H1 (cell line): Measurements from ENCODE around the gene CTTNBP2. TPM values are rescaled to one million over a fixed set of nuclear protein-coding genes. Genes with fewer than 3 reads are reported as not detected.

ENCODE experiments used
- BACH1 ChIP-seq: IDR thresholded peaks from 2 replicates; pipeline ENCODE4 v1.6.1; 2012; ENCODE audit warnings: low read length, improper control_type of control experiment
- BCL11A ChIP-seq, 2 experiments: IDR thresholded peaks; one replicate each; pipeline ENCODE4 v1.6.1; 2011; ENCODE audit warnings: low read depth in 2 of 2, low read length in 2 of 2, mild to moderate bottlenecking in 2 of 2
- CHD2 ChIP-seq: IDR thresholded peaks from 2 replicates; pipeline ENCODE4 v1.6.1; 2012; ENCODE audit warnings: low read length, improper control_type of control experiment
- CHD7 ChIP-seq: fragments of 300-600 bp; sonication (generic); IDR thresholded peaks from 2 replicates; pipeline ENCODE4 v1.7.1; 2012; ENCODE audit warnings: low read length, moderate library complexity, mild to moderate bottlenecking, inconsistent platforms; ENCODE audit not compliant: insufficient replicate concordance
- CTBP2 ChIP-seq: IDR thresholded peaks from 2 replicates; pipeline ENCODE4 v1.7.0; 2011; ENCODE audit warnings: borderline replicate concordance, mild to moderate bottlenecking, moderate library complexity, mixed read lengths, low read length; ENCODE audit not compliant: insufficient read depth, insufficient read length
- EGR1 ChIP-seq: IDR thresholded peaks from 2 replicates; pipeline ENCODE4 v1.6.1; 2011; ENCODE audit warnings: low read depth, low read length, borderline replicate concordance
- GTF2F1 ChIP-seq: IDR thresholded peaks from 2 replicates; pipeline ENCODE4 v1.6.1; 2012; ENCODE audit warnings: low read depth, low read length, improper control_type of control experiment, borderline replicate concordance
- JUND ChIP-seq: IDR thresholded peaks from 2 replicates; pipeline ENCODE4 v1.6.1; 2011; ENCODE audit warnings: mild to moderate bottlenecking, improper control_type of control experiment, low read length
- POU5F1 ChIP-seq: IDR thresholded peaks from 2 replicates; pipeline ENCODE4 v1.6.1; 2011; ENCODE audit warnings: low read depth, mild to moderate bottlenecking, low read length, moderate library complexity
- RFX5 ChIP-seq: IDR thresholded peaks from 2 replicates; pipeline ENCODE4 v1.6.1; 2011; ENCODE audit warnings: low read depth, low read length, improper control_type of control experiment, borderline replicate concordance
- TBP ChIP-seq: IDR thresholded peaks from 2 replicates; pipeline ENCODE4 v1.6.1; 2011; ENCODE audit warnings: low read depth, low read length, improper control_type of control experiment
- polyA plus RNA-seq, 7 experiments: library from polyadenylated mRNA; depleted of rRNA in 3 of 7; stranded (reverse) in 5 of 7; unstranded in 2 of 7; fragments of >200 nt in 5 of 7; fragments of 200-250 nt in 2 of 7; gene quantifications; 1 replicate in 5 of 7; 2 replicates in 1 of 7; 4 replicates in 1 of 7; pipeline versions ENCODE4 v1.2.1 to v1.2.3, GENCODE V29; 2011 to 2013; ENCODE audit warnings: missing spikeins in 2 of 7, mixed read lengths in 2 of 7
- total RNA-seq: library from RNA; stranded (reverse); fragmentation: NEBNext Ultra II Directional; extraction: Animal tissue kit (Norgen Biotek cat#: 25700); gene quantifications from 2 replicates; pipeline ENCODE4 v1.2.1, GENCODE V29; 2021

The CTTNBP2 gene
- total and polyA plus RNA-seq, 2 of the 8 experiments (the other 6 are each of a cell fraction or from before 2014, with no cell fraction given) = 15.3 to 35.1 TPM

- TF ChIP-seq CHD7 (no peak), CHD2 (no peak), GTF2F1 (no peak), TBP (no peak), POU5F1 (no peak), JUND (no peak), RFX5 (no peak), EGR1 (no peak), BCL11A (IDR thresholded peaks at IDR 0.05; ENCODE audit: low read depth in 2 of 2, low read length in 2 of 2) (no peak), BACH1 (no peak), CTBP2 (no peak)
Observed at GRCh38 chr7:117808910-117809705, 64.1 kb downstream of the CTTNBP2 start (continued).
